ENCODE measurements around the gene JPH2.

Gene JPH2

GRCh38 chr20:44125332-44126127 lies 61.5 kb downstream of the JPH2 start:
- DNase-seq (ENCODE audit: low read depth in 2 of 2): no peak

- DNase-seq (ENCODE audit: low read depth in 2 of 2): no peak
Observed at GRCh38 chr20:44123874-44124535, 63.0 kb downstream of the JPH2 start.

- DNase-seq (ENCODE audit: low read depth in 2 of 2): no peak
Observed at GRCh38 chr20:44123251-44123650, 63.7 kb downstream of the JPH2 start.

GRCh38 chr20:44120676-44121425 lies 66.1 kb downstream of the JPH2 start:
- DNase-seq (ENCODE audit: low read depth in 2 of 2): no peak

- DNase-seq (ENCODE audit: low read depth in 2 of 2): no peak
Observed at GRCh38 chr20:44118185-44119033, 68.6 kb downstream of the JPH2 start.

GRCh38 chr20:44117296-44118184 lies 69.4 kb downstream of the JPH2 start:
- no peak for DNase-seq (ENCODE audit: low read depth in 2 of 2)

- DNase-seq (ENCODE audit: low read depth in 2 of 2): no peak
Observed at GRCh38 chr20:44115762-44116644, 71.0 kb downstream of the JPH2 start.

GRCh38 chr20:44115181-44115580 lies 71.8 kb downstream of the JPH2 start:
- DNase-seq (ENCODE audit: low read depth in 2 of 2): no peak

GRCh38 chr20:44113618-44114376 lies 73.2 kb downstream of the JPH2 start:
- no peak for DNase-seq (ENCODE audit: low read depth in 2 of 2)

GRCh38 chr20:44112889-44113617 lies 73.9 kb downstream of the JPH2 start:
- DNase-seq (ENCODE audit: low read depth in 2 of 2): no peak

- DNase-seq (ENCODE audit: low read depth in 2 of 2): no peak
Observed at GRCh38 chr20:44112456-44112855, 74.5 kb downstream of the JPH2 start.

- no peak for DNase-seq (ENCODE audit: low read depth in 2 of 2)
Observed at GRCh38 chr20:44111712-44112335, 75.2 kb downstream of the JPH2 start.

GRCh38 chr20:44110816-44111568 lies 76.0 kb downstream of the JPH2 start:
- no peak for DNase-seq (ENCODE audit: low read depth in 2 of 2)

GRCh38 chr20:44109951-44110361 lies 77.0 kb downstream of the JPH2 start:
- DNase-seq (ENCODE audit: low read depth in 2 of 2): no peak

- DNase-seq (ENCODE audit: low read depth in 2 of 2): no peak
Observed at GRCh38 chr20:44106615-44107014, 80.4 kb downstream of the JPH2 start.

- no peak for DNase-seq (ENCODE audit: low read depth in 2 of 2)
Observed at GRCh38 chr20:44104798-44105517, 82.0 kb downstream of the JPH2 start.
